WTC11 (cell line): ENCODE measurements around the gene CCHCR1. TPM values are rescaled to one million over a fixed set of nuclear protein-coding genes. Genes with fewer than 3 reads are reported as not detected.
A peak's percentile ranks its signal among the peaks of the same experiment; 100 is the strongest.

Experiments used
- ATAC-seq: fragments of 200-7000 bp; cut with Tn5 transposase; 2 replicates; pipeline ENCODE4 v1.10.0; 2021; ENCODE audit warnings: mild to moderate bottlenecking, moderate library complexity
- CTCF ChIA-PET: fragments of 300-600 bp; sonication (Branson Sonifier 250); formaldehyde crosslinking; loops from one replicate; lab custom pipeline; 2021; ENCODE audit warnings: antibody characterized with exemption; lab: Charles Lee
- POLR2A ChIA-PET: fragments of 350-600 bp; sonication (Branson Sonifier 250); formaldehyde crosslinking; loops from one replicate; lab custom pipeline; 2021; ENCODE audit warnings: antibody characterized with exemption; lab: Charles Lee
- DNase-seq: peaks from one replicate; pipeline ENCODE4 v3.0.0; 2021; ENCODE audit warnings: low spot score
- H3K27ac Mint-ChIP-seq: 2 replicates; pipeline ENCODE4 v1.8.0; 2021; ENCODE audit warnings: mixed read lengths
- H3K27me3 Mint-ChIP-seq: 2 replicates; pipeline ENCODE4 v1.8.0; 2021; ENCODE audit warnings: low read depth, mild to moderate bottlenecking, moderate library complexity, mixed read lengths
- H3K36me3 Mint-ChIP-seq: 2 replicates; pipeline ENCODE4 v1.8.0; 2021; ENCODE audit warnings: mixed read lengths
- H3K4me1 Mint-ChIP-seq: 2 replicates; pipeline ENCODE4 v1.8.0; 2022; ENCODE audit warnings: mixed read lengths
- H3K4me3 Mint-ChIP-seq: 2 replicates; pipeline ENCODE4 v1.8.0; 2021; ENCODE audit warnings: mild to moderate bottlenecking, moderate library complexity, mixed read lengths
- H3K9me3 Mint-ChIP-seq: 2 replicates; pipeline ENCODE4 v1.8.0; 2021; ENCODE audit warnings: mixed read lengths
- ETV6 ChIP-seq: sonication (generic); formaldehyde crosslinking; IDR thresholded peaks from 2 replicates; pipeline ENCODE4 v1.8.1; 2022; ENCODE audit warnings: mild to moderate bottlenecking, missing genetic modification reagents
- MYBL2 ChIP-seq: sonication (generic); formaldehyde crosslinking; IDR thresholded peaks from 2 replicates; pipeline ENCODE4 v1.8.1; 2023; ENCODE audit warnings: mild to moderate bottlenecking, moderate library complexity, missing genetic modification reagents
- NFATC4 ChIP-seq: fragments of 250-450 bp; sonication (Bioruptor Pico); IDR thresholded peaks from 2 replicates; pipeline ENCODE4 v1.9.0; 2021; ENCODE audit warnings: mild to moderate bottlenecking
- NR1H2 ChIP-seq: sonication (generic); formaldehyde crosslinking; IDR thresholded peaks from 2 replicates; pipeline ENCODE4 v1.9.0; 2021; ENCODE audit warnings: mild to moderate bottlenecking, moderate library complexity, missing genetic modification reagents
- NR2C2 ChIP-seq: sonication (generic); formaldehyde crosslinking; IDR thresholded peaks from 2 replicates; pipeline ENCODE4 v1.8.0; 2022; ENCODE audit warnings: mild to moderate bottlenecking, missing genetic modification reagents
- PRRX2 ChIP-seq: fragments of 250-450 bp; sonication (Bioruptor Pico); IDR thresholded peaks from 2 replicates; pipeline ENCODE4 v1.8.0; 2021; ENCODE audit warnings: mild to moderate bottlenecking
- SMAD4 ChIP-seq: sonication (generic); formaldehyde crosslinking; IDR thresholded peaks from 2 replicates; pipeline ENCODE4 v1.8.0; 2022; ENCODE audit warnings: mild to moderate bottlenecking, missing genetic modification reagents
- TP53 ChIP-seq: sonication (generic); formaldehyde crosslinking; IDR thresholded peaks from 2 replicates; pipeline ENCODE4 v1.8.1; 2023; ENCODE audit warnings: mild to moderate bottlenecking, missing genetic modification reagents
- ZBTB21 ChIP-seq: sonication (generic); formaldehyde crosslinking; IDR thresholded peaks from 2 replicates; pipeline ENCODE4 v1.8.1; 2023; ENCODE audit warnings: mild to moderate bottlenecking, missing genetic modification reagents, borderline replicate concordance
- ZNF219 ChIP-seq: sonication (generic); formaldehyde crosslinking; IDR thresholded peaks from 2 replicates; pipeline ENCODE4 v1.8.0; 2023; ENCODE audit warnings: missing genetic modification reagents, mild to moderate bottlenecking, borderline replicate concordance
- ZNF317 ChIP-seq: sonication (generic); formaldehyde crosslinking; IDR thresholded peaks from 2 replicates; pipeline ENCODE4 v1.8.1; 2023; ENCODE audit warnings: low read depth, mild to moderate bottlenecking, moderate library complexity, missing genetic modification reagents, borderline replicate concordance
- ZNF671 ChIP-seq: fragments of 250-450 bp; sonication (Bioruptor Pico); IDR thresholded peaks from 2 replicates; pipeline ENCODE4 v1.8.0; 2021; ENCODE audit warnings: mild to moderate bottlenecking
- total RNA-seq: library from RNA; stranded (reverse); gene quantifications from 3 replicates; pipeline ENCODE4 v1.2.3, GENCODE V29; 2021
- TF ChIP-seq, protein P1 (sequence below): fragments of 250-450 bp; sonication (Bioruptor Pico); conservative IDR thresholded peaks from 2 replicates; pipeline ENCODE4 v1.9.0; 2021; ENCODE audit warnings: mild to moderate bottlenecking
- TF ChIP-seq, protein P2 (sequence below): fragments of 250-450 bp; sonication (Bioruptor Pico); IDR thresholded peaks from 2 replicates; pipeline ENCODE4 v1.9.0; 2021; ENCODE audit warnings: mild to moderate bottlenecking
- TF ChIP-seq, protein P3 (sequence below): sonication (generic); formaldehyde crosslinking; IDR thresholded peaks from 2 replicates; pipeline ENCODE4 v1.8.1; 2022; ENCODE audit warnings: mild to moderate bottlenecking, missing genetic modification reagents, moderate library complexity, borderline replicate concordance
- TF ChIP-seq, protein P4 (sequence below): sonication (generic); formaldehyde crosslinking; IDR thresholded peaks from 2 replicates; pipeline ENCODE4 v1.8.1; 2023; ENCODE audit warnings: mild to moderate bottlenecking, missing genetic modification reagents, borderline replicate concordance
- TF ChIP-seq, protein P5 (sequence below): sonication (generic); formaldehyde crosslinking; conservative IDR thresholded peaks from 2 replicates; pipeline ENCODE4 v1.8.1; 2023; ENCODE audit warnings: mild to moderate bottlenecking, low read depth, missing genetic modification reagents, moderate library complexity
- TF ChIP-seq, protein P6 (sequence below): sonication (generic); formaldehyde crosslinking; IDR thresholded peaks from 2 replicates; pipeline ENCODE4 v1.8.1; 2022; ENCODE audit warnings: missing genetic modification reagents, borderline replicate concordance

The CCHCR1 gene
- total RNA-seq, 1 experiment from 2014 or later = 58.7 TPM

DNA sequence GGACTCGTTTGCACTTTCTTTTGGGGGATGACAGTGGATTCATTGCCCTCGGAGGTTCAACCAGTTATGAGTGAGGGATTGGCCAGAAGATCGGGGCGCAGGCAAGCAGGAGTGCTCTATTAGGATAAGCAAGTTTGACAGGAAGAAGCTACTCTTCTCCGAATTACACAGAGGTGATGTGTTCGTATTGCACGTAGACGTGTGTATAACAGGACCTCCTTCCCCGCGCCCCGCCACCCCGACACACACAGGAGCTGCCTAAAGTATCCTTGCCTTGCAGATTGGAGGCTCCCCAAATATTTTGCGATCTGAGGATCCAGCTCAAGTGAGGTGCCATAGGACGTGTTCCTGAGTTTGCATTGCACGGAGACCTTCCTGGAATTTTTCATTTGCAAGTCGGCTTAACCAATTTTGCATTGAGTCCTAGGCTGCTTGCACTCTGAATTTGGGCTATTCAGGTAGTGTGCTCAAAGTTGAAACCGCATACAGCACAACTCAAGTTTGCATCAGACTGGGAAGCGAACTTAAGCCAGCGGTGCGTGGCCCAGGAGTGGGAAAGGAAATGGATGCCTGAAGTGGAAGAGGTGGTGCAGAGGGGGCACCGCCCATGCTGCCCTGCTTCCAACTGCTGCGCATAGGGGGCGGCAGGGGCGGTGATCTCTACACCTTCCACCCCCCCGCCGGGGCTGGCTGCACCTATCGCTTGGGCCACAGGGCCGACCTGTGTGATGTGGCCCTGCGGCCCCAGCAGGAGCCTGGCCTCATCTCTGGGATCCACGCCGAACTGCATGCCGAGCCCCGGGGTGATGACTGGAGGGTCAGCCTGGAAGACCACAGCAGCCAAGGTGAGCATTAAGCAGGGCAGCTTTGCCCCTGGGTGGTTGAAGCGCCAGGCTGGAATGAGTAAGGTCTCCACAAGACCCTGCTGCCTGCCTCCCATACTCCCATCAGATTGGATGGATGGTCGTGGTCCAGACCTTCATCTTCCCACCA lies 1.6 kb upstream of the CCHCR1 start:
- DNase-seq = peak; percentile 70
- peaks cover 44% of the 10 kb centered on the region for H3K36me3 Mint-ChIP-seq
- TF ChIP-seq, protein P1, sequence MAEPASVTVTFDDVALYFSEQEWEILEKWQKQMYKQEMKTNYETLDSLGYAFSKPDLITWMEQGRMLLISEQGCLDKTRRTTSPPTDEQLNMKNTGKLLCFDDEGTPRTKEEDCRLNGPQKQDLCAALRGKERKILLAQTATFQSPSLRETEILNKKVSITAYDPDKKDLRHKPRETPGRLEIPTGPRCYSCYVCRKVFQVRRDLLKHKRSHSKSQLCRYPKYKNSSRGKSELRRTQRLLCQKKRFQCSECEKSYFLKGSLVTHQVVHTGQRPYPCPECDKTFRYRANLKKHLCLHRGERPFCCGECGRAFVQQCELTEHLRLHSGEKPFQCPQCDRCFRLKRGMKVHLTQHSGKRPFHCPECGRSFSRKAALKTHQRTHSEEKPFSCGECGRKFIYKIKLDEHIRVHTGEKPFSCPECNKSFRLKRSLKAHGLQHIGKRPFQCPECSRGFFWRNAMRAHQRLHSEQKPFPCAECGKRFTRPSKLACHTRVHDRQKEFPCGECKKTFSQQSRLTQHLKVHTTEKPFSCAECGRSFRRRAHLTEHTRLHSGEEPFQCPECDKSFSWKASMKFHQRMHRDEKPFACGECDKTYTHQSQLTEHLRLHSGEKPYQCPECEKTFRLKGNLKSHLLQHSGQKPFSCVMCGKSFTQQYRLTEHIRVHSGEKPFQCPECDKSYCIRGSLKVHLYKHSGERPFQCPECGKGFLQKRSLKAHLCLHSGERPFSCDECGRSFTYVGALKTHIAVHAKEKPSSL (CRISPR knock-in tag) = peak; percentile 77
- TF ChIP-seq, protein P2, sequence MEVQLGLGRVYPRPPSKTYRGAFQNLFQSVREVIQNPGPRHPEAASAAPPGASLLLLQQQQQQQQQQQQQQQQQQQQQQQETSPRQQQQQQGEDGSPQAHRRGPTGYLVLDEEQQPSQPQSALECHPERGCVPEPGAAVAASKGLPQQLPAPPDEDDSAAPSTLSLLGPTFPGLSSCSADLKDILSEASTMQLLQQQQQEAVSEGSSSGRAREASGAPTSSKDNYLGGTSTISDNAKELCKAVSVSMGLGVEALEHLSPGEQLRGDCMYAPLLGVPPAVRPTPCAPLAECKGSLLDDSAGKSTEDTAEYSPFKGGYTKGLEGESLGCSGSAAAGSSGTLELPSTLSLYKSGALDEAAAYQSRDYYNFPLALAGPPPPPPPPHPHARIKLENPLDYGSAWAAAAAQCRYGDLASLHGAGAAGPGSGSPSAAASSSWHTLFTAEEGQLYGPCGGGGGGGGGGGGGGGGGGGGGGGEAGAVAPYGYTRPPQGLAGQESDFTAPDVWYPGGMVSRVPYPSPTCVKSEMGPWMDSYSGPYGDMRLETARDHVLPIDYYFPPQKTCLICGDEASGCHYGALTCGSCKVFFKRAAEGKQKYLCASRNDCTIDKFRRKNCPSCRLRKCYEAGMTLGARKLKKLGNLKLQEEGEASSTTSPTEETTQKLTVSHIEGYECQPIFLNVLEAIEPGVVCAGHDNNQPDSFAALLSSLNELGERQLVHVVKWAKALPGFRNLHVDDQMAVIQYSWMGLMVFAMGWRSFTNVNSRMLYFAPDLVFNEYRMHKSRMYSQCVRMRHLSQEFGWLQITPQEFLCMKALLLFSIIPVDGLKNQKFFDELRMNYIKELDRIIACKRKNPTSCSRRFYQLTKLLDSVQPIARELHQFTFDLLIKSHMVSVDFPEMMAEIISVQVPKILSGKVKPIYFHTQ (CRISPR knock-in tag) = 0 out of 2 replicates have a peak, but pooled peaks have one; percentile 12
- TF ChIP-seq ZBTB21 (no peak), NR2C2 (CRISPR knock-in tag) (no peak), ZNF317 (CRISPR knock-in tag) (no peak), SMAD4 (CRISPR knock-in tag) (no peak), PRRX2 (CRISPR knock-in tag) (no peak), NFATC4 (CRISPR knock-in tag) (peak; percentile 68; the same call in 1 of the 2 replicates), ZNF219 (CRISPR knock-in tag) (no peak), NR1H2 (CRISPR knock-in tag) (no peak), TP53 (CRISPR knock-in tag) (no peak), ETV6 (CRISPR knock-in tag) (peak; percentile 67; the same call in 1 of the 2 replicates), ZNF671 (CRISPR knock-in tag) (peak; percentile 63), MYBL2 (CRISPR knock-in tag) (no peak)
- TF ChIP-seq, protein P3, sequence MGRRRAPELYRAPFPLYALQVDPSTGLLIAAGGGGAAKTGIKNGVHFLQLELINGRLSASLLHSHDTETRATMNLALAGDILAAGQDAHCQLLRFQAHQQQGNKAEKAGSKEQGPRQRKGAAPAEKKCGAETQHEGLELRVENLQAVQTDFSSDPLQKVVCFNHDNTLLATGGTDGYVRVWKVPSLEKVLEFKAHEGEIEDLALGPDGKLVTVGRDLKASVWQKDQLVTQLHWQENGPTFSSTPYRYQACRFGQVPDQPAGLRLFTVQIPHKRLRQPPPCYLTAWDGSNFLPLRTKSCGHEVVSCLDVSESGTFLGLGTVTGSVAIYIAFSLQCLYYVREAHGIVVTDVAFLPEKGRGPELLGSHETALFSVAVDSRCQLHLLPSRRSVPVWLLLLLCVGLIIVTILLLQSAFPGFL (CRISPR knock-in tag) = no peak
- TF ChIP-seq, protein P4, sequence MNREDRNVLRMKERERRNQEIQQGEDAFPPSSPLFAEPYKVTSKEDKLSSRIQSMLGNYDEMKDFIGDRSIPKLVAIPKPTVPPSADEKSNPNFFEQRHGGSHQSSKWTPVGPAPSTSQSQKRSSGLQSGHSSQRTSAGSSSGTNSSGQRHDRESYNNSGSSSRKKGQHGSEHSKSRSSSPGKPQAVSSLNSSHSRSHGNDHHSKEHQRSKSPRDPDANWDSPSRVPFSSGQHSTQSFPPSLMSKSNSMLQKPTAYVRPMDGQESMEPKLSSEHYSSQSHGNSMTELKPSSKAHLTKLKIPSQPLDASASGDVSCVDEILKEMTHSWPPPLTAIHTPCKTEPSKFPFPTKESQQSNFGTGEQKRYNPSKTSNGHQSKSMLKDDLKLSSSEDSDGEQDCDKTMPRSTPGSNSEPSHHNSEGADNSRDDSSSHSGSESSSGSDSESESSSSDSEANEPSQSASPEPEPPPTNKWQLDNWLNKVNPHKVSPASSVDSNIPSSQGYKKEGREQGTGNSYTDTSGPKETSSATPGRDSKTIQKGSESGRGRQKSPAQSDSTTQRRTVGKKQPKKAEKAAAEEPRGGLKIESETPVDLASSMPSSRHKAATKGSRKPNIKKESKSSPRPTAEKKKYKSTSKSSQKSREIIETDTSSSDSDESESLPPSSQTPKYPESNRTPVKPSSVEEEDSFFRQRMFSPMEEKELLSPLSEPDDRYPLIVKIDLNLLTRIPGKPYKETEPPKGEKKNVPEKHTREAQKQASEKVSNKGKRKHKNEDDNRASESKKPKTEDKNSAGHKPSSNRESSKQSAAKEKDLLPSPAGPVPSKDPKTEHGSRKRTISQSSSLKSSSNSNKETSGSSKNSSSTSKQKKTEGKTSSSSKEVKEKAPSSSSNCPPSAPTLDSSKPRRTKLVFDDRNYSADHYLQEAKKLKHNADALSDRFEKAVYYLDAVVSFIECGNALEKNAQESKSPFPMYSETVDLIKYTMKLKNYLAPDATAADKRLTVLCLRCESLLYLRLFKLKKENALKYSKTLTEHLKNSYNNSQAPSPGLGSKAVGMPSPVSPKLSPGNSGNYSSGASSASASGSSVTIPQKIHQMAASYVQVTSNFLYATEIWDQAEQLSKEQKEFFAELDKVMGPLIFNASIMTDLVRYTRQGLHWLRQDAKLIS = no peak
- TF ChIP-seq, protein P5, sequence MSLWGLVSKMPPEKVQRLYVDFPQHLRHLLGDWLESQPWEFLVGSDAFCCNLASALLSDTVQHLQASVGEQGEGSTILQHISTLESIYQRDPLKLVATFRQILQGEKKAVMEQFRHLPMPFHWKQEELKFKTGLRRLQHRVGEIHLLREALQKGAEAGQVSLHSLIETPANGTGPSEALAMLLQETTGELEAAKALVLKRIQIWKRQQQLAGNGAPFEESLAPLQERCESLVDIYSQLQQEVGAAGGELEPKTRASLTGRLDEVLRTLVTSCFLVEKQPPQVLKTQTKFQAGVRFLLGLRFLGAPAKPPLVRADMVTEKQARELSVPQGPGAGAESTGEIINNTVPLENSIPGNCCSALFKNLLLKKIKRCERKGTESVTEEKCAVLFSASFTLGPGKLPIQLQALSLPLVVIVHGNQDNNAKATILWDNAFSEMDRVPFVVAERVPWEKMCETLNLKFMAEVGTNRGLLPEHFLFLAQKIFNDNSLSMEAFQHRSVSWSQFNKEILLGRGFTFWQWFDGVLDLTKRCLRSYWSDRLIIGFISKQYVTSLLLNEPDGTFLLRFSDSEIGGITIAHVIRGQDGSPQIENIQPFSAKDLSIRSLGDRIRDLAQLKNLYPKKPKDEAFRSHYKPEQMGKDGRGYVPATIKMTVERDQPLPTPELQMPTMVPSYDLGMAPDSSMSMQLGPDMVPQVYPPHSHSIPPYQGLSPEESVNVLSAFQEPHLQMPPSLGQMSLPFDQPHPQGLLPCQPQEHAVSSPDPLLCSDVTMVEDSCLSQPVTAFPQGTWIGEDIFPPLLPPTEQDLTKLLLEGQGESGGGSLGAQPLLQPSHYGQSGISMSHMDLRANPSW (CRISPR knock-in tag) = no peak
- TF ChIP-seq, protein P6, sequence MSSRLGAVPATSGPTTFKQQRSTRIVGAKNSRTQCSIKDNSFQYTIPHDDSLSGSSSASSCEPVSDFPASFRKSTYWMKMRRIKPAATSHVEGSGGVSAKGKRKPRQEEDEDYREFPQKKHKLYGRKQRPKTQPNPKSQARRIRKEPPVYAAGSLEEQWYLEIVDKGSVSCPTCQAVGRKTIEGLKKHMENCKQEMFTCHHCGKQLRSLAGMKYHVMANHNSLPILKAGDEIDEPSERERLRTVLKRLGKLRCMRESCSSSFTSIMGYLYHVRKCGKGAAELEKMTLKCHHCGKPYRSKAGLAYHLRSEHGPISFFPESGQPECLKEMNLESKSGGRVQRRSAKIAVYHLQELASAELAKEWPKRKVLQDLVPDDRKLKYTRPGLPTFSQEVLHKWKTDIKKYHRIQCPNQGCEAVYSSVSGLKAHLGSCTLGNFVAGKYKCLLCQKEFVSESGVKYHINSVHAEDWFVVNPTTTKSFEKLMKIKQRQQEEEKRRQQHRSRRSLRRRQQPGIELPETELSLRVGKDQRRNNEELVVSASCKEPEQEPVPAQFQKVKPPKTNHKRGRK (CRISPR knock-in tag) = no peak

More for the DNA sequence above, 1.6 kb upstream of the CCHCR1 start:
- Mint-ChIP-seq H3K27ac (peak overlapping the region; percentile 93; the same call in 1 of the 2 replicates), H3K9me3 (no peaks in the 10 kb centered on the region), H3K27me3 (no peaks in the 10 kb centered on the region), H3K4me3 (peak overlapping the region; percentile 96), H3K4me1 (peaks cover 42% of the 10 kb centered on the region)
- ChIA-PET POLR2A (interaction anchor here (0.7 to 3.6 kb wide), 6 partner anchors 11 to 254 kb away, joined by 3 to 44 read pairs (median 5); partner anchors contain the start of gene POU5F1), CTCF (interaction anchor here (0.5 to 2.8 kb wide), 26 partner anchors 9 to 283 kb away, joined by 3 to 19 read pairs (median 5); no protein-coding TSS in a partner anchor)
- peak; percentile 26 for ATAC-seq
